Lung (tissue), 12 donors: ENCODE measurements around the gene RPS27. TPM values are rescaled to one million over a fixed set of nuclear protein-coding genes. Genes with fewer than 3 reads are reported as not detected.
A peak's percentile ranks its signal among the peaks of the same experiment; 100 is the strongest.

Experiments used
- ATAC-seq: fragments of 200-7000 bp; cut with Tn5 transposase; one replicate; pipeline ENCODE4 v1.9.1; 2020; ENCODE audit warnings: moderate number of reproducible peaks; ENCODE audit not compliant: insufficient read depth, low FRiP score
- DNase-seq, 3 donors: peaks; one replicate each; pipeline ENCODE4 v3.0.0-alpha.2; 2013 to 2017
- H3K27ac ChIP-seq, 2 donors: one replicate each; pipeline ENCODE4 v1.5.1; 2013; ENCODE audit warnings: mild to moderate bottlenecking in 2 of 2, moderate library complexity in 2 of 2, control low read depth in 1 of 2, inconsistent platforms in 1 of 2, low read depth in 1 of 2, low read length in 1 of 2
- H3K27me3 ChIP-seq, 3 donors: one replicate each; pipeline ENCODE4 v1.5.1; 2013; ENCODE audit warnings: low read length in 2 of 3; ENCODE audit not compliant: control insufficient read depth in 3 of 3, insufficient read depth in 3 of 3
- H3K36me3 ChIP-seq, 4 donors: one replicate each; pipeline ENCODE4 v1.5.1; 2013; ENCODE audit warnings: low read length in 4 of 4, mild to moderate bottlenecking in 1 of 4, moderate library complexity in 1 of 4; ENCODE audit not compliant: control insufficient read depth in 4 of 4, insufficient read depth in 4 of 4
- H3K4me1 ChIP-seq, 5 donors: one replicate each; pipeline ENCODE4 v1.5.1; 2013; ENCODE audit warnings: low read length in 5 of 5, mild to moderate bottlenecking in 2 of 5, moderate library complexity in 1 of 5; ENCODE audit not compliant: control insufficient read depth in 5 of 5, insufficient read depth in 5 of 5
- H3K4me3 ChIP-seq: one replicate; pipeline ENCODE4 v1.5.1; 2013; ENCODE audit warnings: mild to moderate bottlenecking, control low read depth, moderate library complexity
- H3K9ac ChIP-seq, 2 donors: one replicate each; pipeline ENCODE4 v1.5.1; 2013; ENCODE audit warnings: low read length in 2 of 2, control low read depth in 1 of 2; ENCODE audit not compliant: insufficient read depth in 1 of 2
- H3K9me3 ChIP-seq, 4 donors: one replicate each; pipeline ENCODE4 v1.5.1; 2013; ENCODE audit warnings: low read length in 3 of 4, mild to moderate bottlenecking in 1 of 4, moderate library complexity in 1 of 4; ENCODE audit not compliant: control insufficient read depth in 4 of 4, insufficient read depth in 3 of 4
- WGBS, 2 donors: extraction: QIAGEN DNeasy Blood & Tissue Kit; methylation state at CpG; one replicate each; pipeline ENCODE4 v1.1.7; 2013; 5-methylcytosine and 5-hydroxymethylcytosine counted together
- polyA plus RNA-seq, 2 donors: library from polyadenylated mRNA; stranded (reverse); fragments of 200-250 nt; gene quantifications; one replicate each; pipeline ENCODE4 v1.2.1, GENCODE V29; 2013
- total RNA-seq, 2 donors: library from RNA; depleted of rRNA in 1 of 2; stranded (reverse); fragments of >200 nt in 1 of 2; gene quantifications; one replicate each; pipeline ENCODE4 v1.2.1, GENCODE V29; 2014 to 2021
- TF ChIP-seq, protein P1 (sequence below): IDR thresholded peaks from 2 replicates; pipeline ENCODE4 v1.5.1; 2012; ENCODE audit warnings: mild to moderate bottlenecking; ENCODE audit errors: control extremely low read depth, extremely low read depth
- donor health status: control.
- donor health status: control.
- donor health status: Bipolar disorder and iron deficiency.
- donor health status: healthy.
- donor health status: DM: yes; HTN: yes; CAD: no.

RPS27 gene
- total and polyA plus RNA-seq, 4 donors: 1,333 to 9,554 (median 3,383) TPM

GRCh38 chr1:153945131-153945794, 45.3 kb upstream of the RPS27 start:
- peak overlapping the region; percentile 55 to 76 for H3K9ac ChIP-seq
- TF ChIP-seq, protein P1, sequence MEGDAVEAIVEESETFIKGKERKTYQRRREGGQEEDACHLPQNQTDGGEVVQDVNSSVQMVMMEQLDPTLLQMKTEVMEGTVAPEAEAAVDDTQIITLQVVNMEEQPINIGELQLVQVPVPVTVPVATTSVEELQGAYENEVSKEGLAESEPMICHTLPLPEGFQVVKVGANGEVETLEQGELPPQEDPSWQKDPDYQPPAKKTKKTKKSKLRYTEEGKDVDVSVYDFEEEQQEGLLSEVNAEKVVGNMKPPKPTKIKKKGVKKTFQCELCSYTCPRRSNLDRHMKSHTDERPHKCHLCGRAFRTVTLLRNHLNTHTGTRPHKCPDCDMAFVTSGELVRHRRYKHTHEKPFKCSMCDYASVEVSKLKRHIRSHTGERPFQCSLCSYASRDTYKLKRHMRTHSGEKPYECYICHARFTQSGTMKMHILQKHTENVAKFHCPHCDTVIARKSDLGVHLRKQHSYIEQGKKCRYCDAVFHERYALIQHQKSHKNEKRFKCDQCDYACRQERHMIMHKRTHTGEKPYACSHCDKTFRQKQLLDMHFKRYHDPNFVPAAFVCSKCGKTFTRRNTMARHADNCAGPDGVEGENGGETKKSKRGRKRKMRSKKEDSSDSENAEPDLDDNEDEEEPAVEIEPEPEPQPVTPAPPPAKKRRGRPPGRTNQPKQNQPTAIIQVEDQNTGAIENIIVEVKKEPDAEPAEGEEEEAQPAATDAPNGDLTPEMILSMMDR: no peak
- 12 to 18% methylated on average over 12 of the region's 12 CpGs for WGBS, 2 donors
- peaks cover 0 to 14% (median 8%) of the 10 kb centered on the region in 5 donors for H3K4me1 ChIP-seq
- peaks cover 0 to 41% (median 27%) of the 10 kb centered on the region in 4 donors for H3K36me3 ChIP-seq
- no peaks in the 10 kb centered on the region for H3K9me3 ChIP-seq
- ATAC-seq (peak; percentile 28), DNase-seq (peak in 2 of 3 donors; percentile 28 to 45)
- H3K27me3 ChIP-seq: no peaks in the 10 kb centered on the region
- H3K4me3 ChIP-seq: peak overlapping the region; percentile 75
- peak overlapping the region; percentile 97 to 99 for H3K27ac ChIP-seq

GRCh38 chr1:153945795-153946621, 44.6 kb upstream of the RPS27 start:
- Histone ChIP-seq H3K9me3 (no peaks in the 10 kb centered on the region), H3K4me1 (peaks cover 0 to 14% (median 8%) of the 10 kb centered on the region in 5 donors), H3K27me3 (no peaks in the 10 kb centered on the region), H3K27ac (peak overlapping the region; percentile 97 to 99), H3K9ac (peak overlapping the region; percentile 55 to 76), H3K36me3 (peaks cover 0 to 35% (median 31%) of the 10 kb centered on the region in 4 donors), H3K4me3 (peak overlapping the region; percentile 75)
- ATAC-seq (peak; percentile 79), DNase-seq (peak; percentile 56 to 72 (median 70))
- TF ChIP-seq, protein P1: no peak
- 0% methylated on average over 48 to 95 of the region's 95 CpGs for WGBS, 2 donors

DNA sequence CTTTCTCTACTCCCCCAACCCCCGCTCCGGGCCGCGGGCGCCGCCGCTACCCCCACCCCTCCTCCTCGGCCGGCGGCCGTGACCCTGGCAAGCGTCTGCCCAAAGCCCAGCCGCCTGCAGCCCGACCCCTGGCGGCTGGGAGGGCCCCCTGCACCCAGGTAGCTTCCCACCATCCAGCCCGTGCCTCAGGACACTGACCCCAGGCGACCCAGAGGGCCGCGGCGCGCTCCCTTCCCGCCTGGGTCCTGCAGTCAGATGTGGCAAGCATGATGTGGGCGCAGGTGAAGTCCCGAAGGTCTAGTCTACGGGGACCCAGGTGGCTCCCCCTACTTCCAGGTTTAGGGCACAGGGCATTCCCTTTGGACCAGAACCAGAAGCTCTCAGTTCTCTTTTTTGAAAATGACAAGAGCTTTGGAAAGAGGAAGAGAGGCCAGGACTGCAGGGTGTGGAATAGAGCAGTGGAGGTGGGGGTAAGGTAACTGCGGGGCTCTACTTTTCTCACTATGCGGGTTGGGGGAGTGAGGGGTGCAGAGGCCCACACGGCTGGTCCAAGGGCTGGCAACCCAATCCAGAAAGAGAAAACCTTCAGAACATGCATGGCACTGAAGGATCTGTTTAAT, 43.8 kb upstream of the RPS27 start, which contains the start of gene DENND4B:
DENND4B (minus strand) TSS at position 97 of the 620 bp plus-strand sequence. CDS start 2,344 bp downstream, outside the sequence.
- peak within 1 kb of the TSS; percentile 75 for H3K4me3 ChIP-seq
- H3K27me3 ChIP-seq: no peaks in the 10 kb centered on the region
- H3K4me1 ChIP-seq: peaks cover 0 to 14% (median 8%) of the 10 kb centered on the region in 5 donors
- peak within 1 kb of the TSS; percentile 97 to 99 for H3K27ac ChIP-seq
- H3K36me3 ChIP-seq: peaks cover 7 to 39% (median 35%) of the 10 kb centered on the region in 4 donors
- TF ChIP-seq, protein P1: peak; percentile 64
- ATAC-seq: peak; percentile 87
- peak within 1 kb of the TSS; percentile 55 to 76 for H3K9ac ChIP-seq
- no peaks in the 10 kb centered on the region for H3K9me3 ChIP-seq
- DNase-seq: peak; percentile 84 to 88 (median 85)
- WGBS, 2 donors: 7 to 9% methylated on average over 28 of the region's 28 CpGs
